Measurements from ENCODE around the gene ASIC2. TPM values are rescaled to one million over a fixed set of nuclear protein-coding genes. Genes with fewer than 3 reads are reported as not detected.

The ASIC2 gene
- total and polyA plus RNA-seq, 2 donors (not counting 3 experiments of a cell fraction or from before 2014, with no cell fraction given) = not detected

DNA sequence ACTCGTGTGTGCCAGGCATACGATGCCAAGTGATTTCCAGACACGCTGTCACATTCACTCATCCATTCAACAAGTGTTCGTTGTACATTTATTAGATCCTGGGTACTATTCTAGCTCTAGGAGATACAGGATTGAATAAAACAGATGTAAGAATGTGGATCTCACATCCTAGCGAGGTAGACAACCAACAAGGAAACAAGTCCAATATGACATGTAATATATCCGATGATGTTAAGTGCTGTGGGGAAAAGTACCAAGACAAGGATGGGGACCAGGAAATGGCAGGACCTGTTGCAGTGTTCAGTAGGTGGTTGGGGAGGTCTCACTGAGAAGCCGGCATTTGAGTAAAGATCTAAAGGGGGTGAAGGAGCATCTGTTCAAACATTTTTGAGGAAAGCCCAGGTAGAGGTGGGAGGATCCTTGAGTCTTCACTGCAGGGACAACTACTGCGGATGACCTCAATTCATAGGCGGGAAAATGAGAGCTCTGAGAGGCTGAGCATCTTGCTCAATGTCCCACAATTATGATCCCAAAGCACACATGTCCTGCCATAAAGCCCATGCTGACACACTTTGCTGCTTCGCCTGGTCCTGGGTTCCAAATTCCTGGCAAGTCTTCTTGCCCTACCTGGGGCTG lies 129.4 kb downstream of the ASIC2 start:
- no peak overlapping the region for H3K27ac ChIP-seq (ENCODE audit: insufficient read depth, low read depth, low read length)
- no TSS peak for BruUV-seq (replicated peaks)
- CTCF ChIA-PET = no interaction called here
- H3K36me3 ChIP-seq (ENCODE audit: control insufficient read depth in 2 of 2, extremely low read depth in 1 of 2, insufficient read depth in 2 of 2, low read length in 2 of 2) = no peaks in the 10 kb centered on the region
- no peak overlapping the region for H2AFZ ChIP-seq (ENCODE audit: low read depth, low read length)
- no peaks in the 10 kb centered on the region for H3K27me3 ChIP-seq (ENCODE audit: control insufficient read depth in 2 of 2, insufficient read depth in 2 of 2, low read length in 2 of 2)
- DNase-seq (ENCODE audit: low read depth, low spot score) (no peak), FAIRE-seq (no peak)
- no peak for TF ChIP-seq GATA2 (IDR thresholded peaks at IDR 0.05; ENCODE audit: insufficient read depth, insufficient read length, low read depth, low read length)
- TF ChIP-seq POLR2A (IDR thresholded peaks at IDR 0.05; ENCODE audit: low read depth, low read length) = no peak
- H3K4me1 ChIP-seq (ENCODE audit: control insufficient read depth, extremely low read depth, insufficient read depth, low read length) = no peaks in the 10 kb centered on the region
- no peaks in the 10 kb centered on the region for H4K20me1 ChIP-seq (replicated peaks; ENCODE audit: control insufficient read depth, extremely low read depth, insufficient read depth, low read length)
- H3K9me1 ChIP-seq (replicated peaks; ENCODE audit: control insufficient read depth, extremely low read depth, insufficient read depth, low read length) = no peaks in the 10 kb centered on the region
- H3K4me3 ChIP-seq (replicated peaks in 1 of 3; ENCODE audit: insufficient read depth in 1 of 3, low read depth in 1 of 3, low read length in 3 of 3) = no peak overlapping the region
- dilution Hi-C loops (cut with MboI; ENCODE audit: extremely low pct_ligation_motif_present, low sequenced_read_pairs) = no loop called here
- intact Hi-C loops (cut with micrococcal nuclease) = no loop called here
- no peak overlapping the region for H3K4me2 ChIP-seq (ENCODE audit: insufficient read depth, low read length)
- no peaks in the 10 kb centered on the region for H3K9me3 ChIP-seq (replicated peaks; ENCODE audit: control insufficient read depth, insufficient read depth, low read length)
- H3K79me2 ChIP-seq (ENCODE audit: control insufficient read depth, insufficient read depth, low read length) = no peaks in the 10 kb centered on the region
- POLR2A ChIA-PET = no interaction called here
- no peak overlapping the region for H3K9ac ChIP-seq (replicated peaks; ENCODE audit: extremely low read depth, insufficient read depth, low read length)

GRCh38 chr17:33154869-33155455 lies 138.1 kb downstream of the ASIC2 start:
- no peak for DNase-seq (ENCODE audit: low read depth, low spot score)
- POLR2A ChIA-PET = no interaction called here
- no peaks in the 10 kb centered on the region for H3K27me3 ChIP-seq (ENCODE audit: control insufficient read depth in 2 of 2, insufficient read depth in 2 of 2, low read length in 2 of 2)
- H3K9me3 ChIP-seq (replicated peaks; ENCODE audit: control insufficient read depth, insufficient read depth, low read length) = no peaks in the 10 kb centered on the region
- H3K79me2 ChIP-seq (ENCODE audit: control insufficient read depth, insufficient read depth, low read length) = no peaks in the 10 kb centered on the region
- no peak overlapping the region for H2AFZ ChIP-seq (ENCODE audit: low read depth, low read length)
- CTCF ChIA-PET = no interaction called here
- FAIRE-seq = no peak
- TF ChIP-seq POLR2A (IDR thresholded peaks at IDR 0.05; ENCODE audit: low read depth, low read length) (no peak), FOS (IDR thresholded peaks at IDR 0.05; ENCODE audit: borderline replicate concordance, insufficient read depth, low read length) (no peak), GATA2 (IDR thresholded peaks at IDR 0.05; ENCODE audit: insufficient read depth, insufficient read length, low read depth, low read length) (no peak), POLR2AphosphoS5 (IDR thresholded peaks at IDR 0.05; ENCODE audit: insufficient read depth, low read depth, low read length) (no peak), EZH2 (IDR thresholded peaks at IDR 0.05; ENCODE audit: borderline replicate concordance, low read depth, low read length, severe bottlenecking) (no peak), MYC (IDR thresholded peaks at IDR 0.05; ENCODE audit: low read depth, low read length) (no peak), JUN (IDR thresholded peaks at IDR 0.05; ENCODE audit: borderline replicate concordance, insufficient read depth, insufficient read length, low read depth) (no peak), CTCF (IDR thresholded peaks at IDR 0.05; ENCODE audit: extremely low read depth in 1 of 2, insufficient read depth in 1 of 2, low read depth in 1 of 2, low read length in 2 of 2) (no peak)
- TF ChIP-seq, protein P1, sequence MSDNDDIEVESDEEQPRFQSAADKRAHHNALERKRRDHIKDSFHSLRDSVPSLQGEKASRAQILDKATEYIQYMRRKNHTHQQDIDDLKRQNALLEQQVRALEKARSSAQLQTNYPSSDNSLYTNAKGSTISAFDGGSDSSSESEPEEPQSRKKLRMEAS (IDR thresholded peaks at IDR 0.05; ENCODE audit: insufficient read depth, insufficient read length) = no peak
- no peak overlapping the region for H3K27ac ChIP-seq (ENCODE audit: insufficient read depth, low read depth, low read length)
- no peaks in the 10 kb centered on the region for H3K9me1 ChIP-seq (replicated peaks; ENCODE audit: control insufficient read depth, extremely low read depth, insufficient read depth, low read length)
- no peaks in the 10 kb centered on the region for H3K36me3 ChIP-seq (ENCODE audit: control insufficient read depth in 2 of 2, extremely low read depth in 1 of 2, insufficient read depth in 2 of 2, low read length in 2 of 2)
- dilution Hi-C loops (cut with MboI; ENCODE audit: extremely low pct_ligation_motif_present, low sequenced_read_pairs) = no loop called here
- no peak overlapping the region for H3K4me3 ChIP-seq (replicated peaks in 1 of 3; ENCODE audit: insufficient read depth in 1 of 3, low read depth in 1 of 3, low read length in 3 of 3)
- no peaks in the 10 kb centered on the region for H3K4me1 ChIP-seq (ENCODE audit: control insufficient read depth, extremely low read depth, insufficient read depth, low read length)
- no peaks in the 10 kb centered on the region for H4K20me1 ChIP-seq (replicated peaks; ENCODE audit: control insufficient read depth, extremely low read depth, insufficient read depth, low read length)
- intact Hi-C loops (cut with micrococcal nuclease) = no loop called here
- no peak overlapping the region for H3K9ac ChIP-seq (replicated peaks; ENCODE audit: extremely low read depth, insufficient read depth, low read length)
- H3K4me2 ChIP-seq (ENCODE audit: insufficient read depth, low read length) = no peak overlapping the region
- BruUV-seq (replicated peaks) = no TSS peak

All from endothelial cell of umbilical vein (primary cell).